ENCODE data around the gene KIF5C. TPM values are rescaled to one million over a fixed set of nuclear protein-coding genes. Genes with fewer than 3 reads are reported as not detected.

KIF5C gene
- total RNA-seq, 1 donor from 2014 or later = 0.47 TPM

DNA sequence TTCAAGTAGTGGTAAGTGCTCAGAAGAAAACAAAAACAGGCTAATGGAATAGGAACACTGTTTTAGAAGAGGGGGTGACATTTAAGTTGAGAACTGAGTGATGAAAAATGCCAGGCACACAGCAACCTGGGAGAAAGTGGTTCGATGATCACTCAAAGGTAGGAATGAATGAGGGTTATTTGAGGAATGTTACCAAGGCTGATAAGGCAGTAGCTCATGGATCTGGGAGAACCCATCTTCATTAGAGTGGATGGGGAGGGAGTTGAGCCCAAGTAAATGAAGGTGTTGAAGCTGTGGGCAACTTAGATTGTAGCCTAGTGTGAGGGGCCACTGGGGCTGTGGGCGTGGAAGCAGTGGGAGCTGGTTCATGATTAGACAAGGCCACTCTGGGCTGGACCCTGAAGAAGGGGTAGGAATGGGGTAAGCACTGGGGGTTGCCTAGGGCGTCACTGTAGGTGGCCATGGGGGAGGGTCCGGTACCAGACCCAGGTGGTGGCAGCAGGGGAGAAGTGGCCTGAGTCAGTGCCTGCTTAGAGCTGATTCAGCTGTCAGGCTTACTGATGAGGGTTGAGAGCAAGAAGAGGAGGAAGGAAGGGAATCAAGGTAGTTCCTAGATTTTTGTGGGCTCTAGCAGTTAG is 141.0 kb downstream of the KIF5C start:
- TF ChIP-seq, protein P1, sequence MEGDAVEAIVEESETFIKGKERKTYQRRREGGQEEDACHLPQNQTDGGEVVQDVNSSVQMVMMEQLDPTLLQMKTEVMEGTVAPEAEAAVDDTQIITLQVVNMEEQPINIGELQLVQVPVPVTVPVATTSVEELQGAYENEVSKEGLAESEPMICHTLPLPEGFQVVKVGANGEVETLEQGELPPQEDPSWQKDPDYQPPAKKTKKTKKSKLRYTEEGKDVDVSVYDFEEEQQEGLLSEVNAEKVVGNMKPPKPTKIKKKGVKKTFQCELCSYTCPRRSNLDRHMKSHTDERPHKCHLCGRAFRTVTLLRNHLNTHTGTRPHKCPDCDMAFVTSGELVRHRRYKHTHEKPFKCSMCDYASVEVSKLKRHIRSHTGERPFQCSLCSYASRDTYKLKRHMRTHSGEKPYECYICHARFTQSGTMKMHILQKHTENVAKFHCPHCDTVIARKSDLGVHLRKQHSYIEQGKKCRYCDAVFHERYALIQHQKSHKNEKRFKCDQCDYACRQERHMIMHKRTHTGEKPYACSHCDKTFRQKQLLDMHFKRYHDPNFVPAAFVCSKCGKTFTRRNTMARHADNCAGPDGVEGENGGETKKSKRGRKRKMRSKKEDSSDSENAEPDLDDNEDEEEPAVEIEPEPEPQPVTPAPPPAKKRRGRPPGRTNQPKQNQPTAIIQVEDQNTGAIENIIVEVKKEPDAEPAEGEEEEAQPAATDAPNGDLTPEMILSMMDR (IDR thresholded peaks at IDR 0.05; ENCODE audit: borderline replicate concordance) = no peak
- Histone ChIP-seq H3K27ac (replicated peaks) (no peak overlapping the region), H3K4me1 (no peaks in the 10 kb centered on the region), H3K27me3 (ENCODE audit: low read depth) (peaks cover 14% of the 10 kb centered on the region), H3K9me3 (replicated peaks) (no peaks in the 10 kb centered on the region), H3K4me3 (no peak overlapping the region), H3K36me3 (no peaks in the 10 kb centered on the region)
- DNase-seq = no peak
- intact Hi-C loops (cut with micrococcal nuclease) = loop anchor here (5.0 kb wide), 1 partner anchor 546 kb away; no protein-coding TSS in a partner anchor

DNA sequence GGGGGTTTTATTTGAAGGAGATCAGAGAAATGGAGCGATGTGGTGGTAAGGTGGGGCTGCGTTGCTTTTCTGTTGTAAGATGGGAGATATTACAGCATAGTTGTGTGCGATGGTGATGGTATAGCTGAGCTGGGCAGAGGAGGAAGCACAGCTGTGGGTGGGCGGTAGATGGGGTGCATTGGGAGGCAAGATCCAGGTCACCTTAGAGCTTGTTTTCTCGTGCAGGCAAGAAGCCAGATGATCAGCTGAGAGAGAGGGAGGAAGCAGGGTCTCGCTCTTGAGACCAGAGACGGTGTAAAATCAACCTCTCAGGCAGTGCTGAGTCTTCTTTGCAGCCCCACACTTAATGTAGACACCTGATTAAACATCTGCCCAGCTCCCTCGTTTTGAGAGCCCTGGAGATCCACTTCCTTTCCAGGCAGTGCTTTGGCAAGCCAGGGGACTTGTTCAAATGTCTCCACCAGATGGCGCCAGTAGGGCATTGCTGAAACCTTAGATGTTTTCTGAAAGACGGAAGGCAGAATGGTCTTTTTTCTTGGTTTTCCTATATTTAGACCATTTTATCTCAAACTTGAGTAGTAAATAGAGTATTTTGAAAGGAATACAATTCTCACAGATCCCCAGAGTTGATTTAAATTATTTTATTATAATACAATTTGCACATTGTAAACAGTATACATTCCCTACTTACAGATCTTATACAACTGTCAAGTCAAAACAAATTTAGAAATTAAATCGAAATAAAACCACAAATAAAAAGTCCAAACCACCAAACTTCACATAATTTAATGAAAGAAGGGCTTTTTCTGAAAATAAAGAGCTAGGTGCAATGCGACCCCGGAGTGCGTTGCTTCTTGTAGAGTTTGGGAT is 142.3 kb downstream of the KIF5C start:
- Histone ChIP-seq H3K4me3 (no peak overlapping the region), H3K36me3 (no peaks in the 10 kb centered on the region), H3K27me3 (ENCODE audit: low read depth) (peaks cover 14% of the 10 kb centered on the region), H3K9me3 (replicated peaks) (no peaks in the 10 kb centered on the region), H3K4me1 (no peaks in the 10 kb centered on the region), H3K27ac (replicated peaks) (no peak overlapping the region)
- DNase-seq = peak; percentile 56
- intact Hi-C loops (cut with micrococcal nuclease) = loop anchor here (5.0 kb wide), 1 partner anchor 545 kb away; no protein-coding TSS in a partner anchor
- TF ChIP-seq, protein P1 (IDR thresholded peaks at IDR 0.05; ENCODE audit: borderline replicate concordance) = peak; percentile 87

DNA sequence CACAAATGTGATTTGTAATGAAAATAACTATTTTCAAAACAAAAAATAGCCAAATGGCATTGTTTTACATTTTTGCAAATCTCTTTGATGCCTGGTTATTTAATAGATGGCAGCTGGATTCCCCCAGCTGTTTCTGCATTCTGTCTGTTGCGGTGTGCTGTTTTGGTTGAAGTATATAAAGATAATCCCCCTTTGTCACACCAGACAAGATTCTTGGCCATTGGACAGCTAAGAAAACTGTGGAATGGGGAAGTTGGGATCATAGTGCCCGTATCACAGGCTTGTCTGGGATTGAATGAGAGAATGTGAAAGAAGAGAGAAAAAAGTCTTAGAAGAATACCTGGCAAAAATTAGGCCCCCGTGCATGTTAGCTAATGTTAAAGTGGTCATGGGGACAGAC is 144.0 kb downstream of the KIF5C start:
- Histone ChIP-seq H3K9me3 (replicated peaks) (no peaks in the 10 kb centered on the region), H3K36me3 (no peaks in the 10 kb centered on the region), H3K4me1 (no peaks in the 10 kb centered on the region), H3K4me3 (no peak overlapping the region), H3K27ac (replicated peaks) (no peak overlapping the region), H3K27me3 (ENCODE audit: low read depth) (peaks cover 14% of the 10 kb centered on the region)
- intact Hi-C loops (cut with micrococcal nuclease) = loop anchor here (5.0 kb wide), 1 partner anchor 543 kb away; no protein-coding TSS in a partner anchor
- TF ChIP-seq, protein P1 (IDR thresholded peaks at IDR 0.05; ENCODE audit: borderline replicate concordance) = no peak
- no peak for DNase-seq

DNA sequence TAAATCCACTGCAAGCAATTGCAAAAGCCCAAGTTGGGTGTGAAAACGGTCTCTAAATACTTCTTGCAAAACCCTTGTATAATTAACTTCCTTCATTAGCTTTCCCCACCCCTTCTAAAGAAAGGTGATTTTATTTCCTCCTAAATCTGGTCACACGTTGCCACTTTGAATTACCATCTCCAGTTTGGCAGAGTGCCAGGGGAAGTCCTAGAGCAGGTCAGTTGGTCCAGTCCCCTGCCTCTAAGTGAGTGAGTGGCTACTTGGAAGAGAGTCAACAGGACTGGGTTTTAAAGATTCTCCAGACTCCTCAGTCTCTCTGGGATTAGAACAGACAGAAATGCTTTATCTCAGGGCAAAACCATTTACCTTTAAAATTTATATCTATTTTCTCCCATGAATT is 144.7 kb downstream of the KIF5C start:
- TF ChIP-seq, protein P1 (IDR thresholded peaks at IDR 0.05; ENCODE audit: borderline replicate concordance) = no peak
- no peak for DNase-seq
- H3K4me1 ChIP-seq = no peaks in the 10 kb centered on the region
- H3K27me3 ChIP-seq (ENCODE audit: low read depth) = peaks cover 14% of the 10 kb centered on the region
- H3K36me3 ChIP-seq = no peaks in the 10 kb centered on the region
- H3K9me3 ChIP-seq (replicated peaks) = no peaks in the 10 kb centered on the region
- intact Hi-C loops (cut with micrococcal nuclease) = loop anchor here (5.0 kb wide), 1 partner anchor 543 kb away; no protein-coding TSS in a partner anchor
- no peak overlapping the region for H3K27ac ChIP-seq (replicated peaks)
- no peak overlapping the region for H3K4me3 ChIP-seq

DNA sequence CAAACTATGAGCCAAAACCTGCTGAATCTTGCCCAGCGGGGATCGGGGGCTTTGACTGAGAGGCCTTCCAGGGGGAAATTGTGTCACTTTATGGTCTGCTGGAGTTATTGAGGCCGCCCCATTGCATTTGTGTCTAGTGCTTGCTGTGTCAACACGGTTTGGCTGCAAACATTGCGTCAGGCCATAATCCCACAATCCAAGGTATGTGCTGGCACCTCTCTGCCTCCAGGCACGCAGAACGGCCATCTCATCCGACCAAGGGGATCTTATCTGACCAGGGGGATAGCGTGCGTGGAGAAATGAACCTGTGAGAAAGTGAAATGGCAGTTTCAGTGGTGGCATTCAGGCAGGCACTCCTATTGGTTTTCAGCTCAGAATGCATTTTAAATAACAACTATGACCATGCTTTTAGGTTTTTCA is 145.4 kb downstream of the KIF5C start:
- no peaks in the 10 kb centered on the region for H3K36me3 ChIP-seq
- intact Hi-C loops (cut with micrococcal nuclease) = no loop called here
- TF ChIP-seq, protein P1 (IDR thresholded peaks at IDR 0.05; ENCODE audit: borderline replicate concordance) = no peak
- no peak for DNase-seq
- peaks cover 14% of the 10 kb centered on the region for H3K27me3 ChIP-seq (ENCODE audit: low read depth)
- H3K27ac ChIP-seq (replicated peaks) = no peak overlapping the region
- H3K4me1 ChIP-seq = no peaks in the 10 kb centered on the region
- no peaks in the 10 kb centered on the region for H3K9me3 ChIP-seq (replicated peaks)
- H3K4me3 ChIP-seq = no peak overlapping the region

All from left ventricle myocardium inferior (tissue), 1 donor.